Activated T-cell treated with anti-CD3 and anti-CD28 coated beads for 4 hours (primary cell): ENCODE data around the gene IL19.

Experiments used
- DNase-seq: peaks from one replicate; pipeline ENCODE4 v3.0.0-alpha.2; 2020

IL19 gene

DNA sequence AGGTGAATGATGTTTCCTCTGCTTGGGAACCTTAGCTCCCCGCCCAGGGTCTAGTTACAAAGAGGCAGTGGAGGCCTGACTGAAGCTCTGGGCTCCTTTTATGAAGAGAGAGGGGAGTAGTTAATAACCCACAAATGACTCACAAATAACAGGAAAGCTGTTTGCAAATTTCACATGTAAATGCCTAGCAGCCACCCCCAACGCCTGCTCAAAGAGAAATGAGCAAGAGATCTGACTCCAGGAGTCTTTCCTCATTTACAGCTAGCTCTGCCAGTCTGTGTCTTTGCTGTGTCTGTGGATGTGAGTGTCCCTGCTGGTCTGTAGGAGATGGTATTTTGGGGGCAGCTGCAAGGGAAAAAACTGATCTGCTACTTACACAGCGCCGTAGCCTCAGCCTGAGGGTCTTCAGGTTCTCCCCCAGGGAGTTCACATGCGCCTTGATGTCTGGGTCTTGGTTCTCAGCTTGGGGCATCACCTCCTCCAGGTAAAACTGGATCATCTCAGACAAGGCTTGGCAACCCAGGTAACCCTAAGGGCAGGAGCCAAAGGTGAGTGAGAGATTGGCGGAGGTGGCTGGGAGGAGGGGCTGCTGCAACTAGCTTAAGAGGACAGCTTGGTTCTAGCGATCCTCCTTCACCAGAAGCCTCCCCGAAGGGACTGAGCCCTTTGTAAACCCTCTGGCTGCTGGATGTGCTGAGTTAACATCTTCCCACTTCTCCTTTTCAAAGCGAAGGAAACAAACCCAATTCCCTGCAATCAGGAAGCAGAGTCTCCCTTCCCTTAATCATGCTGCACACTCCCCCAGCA is at the start of gene IL19:
Gene IL19, plus strand, starts transcription at position 243 of the 807 bp plus-strand sequence. CDS start 65,890 bp downstream, outside the sequence.
- no peak for DNase-seq

- DNase-seq: no peak
Observed at GRCh38 chr1:206721454-206721853, 49.1 kb upstream of the IL19 start.

- DNase-seq: no peak
Observed at GRCh38 chr1:206722751-206723461, 47.7 kb upstream of the IL19 start.

DNA sequence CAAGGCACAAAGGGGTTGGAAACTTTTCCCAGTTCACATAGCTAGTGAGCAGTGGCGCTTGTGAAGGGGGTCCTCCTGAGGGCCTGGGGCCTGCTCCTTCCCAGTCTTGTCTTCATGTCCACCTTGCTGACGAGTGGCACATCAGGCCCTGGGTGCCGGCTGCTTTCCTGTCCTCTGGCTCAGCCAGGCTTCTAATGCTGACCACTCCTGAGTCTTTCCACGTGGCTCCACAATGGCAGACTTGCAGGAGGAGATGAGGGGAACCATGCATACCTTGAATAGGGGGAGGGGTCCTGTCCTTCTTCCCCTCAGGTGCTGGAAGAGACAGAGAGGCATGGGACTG is 47.1 kb upstream of the IL19 start:
- no peak for DNase-seq

DNA sequence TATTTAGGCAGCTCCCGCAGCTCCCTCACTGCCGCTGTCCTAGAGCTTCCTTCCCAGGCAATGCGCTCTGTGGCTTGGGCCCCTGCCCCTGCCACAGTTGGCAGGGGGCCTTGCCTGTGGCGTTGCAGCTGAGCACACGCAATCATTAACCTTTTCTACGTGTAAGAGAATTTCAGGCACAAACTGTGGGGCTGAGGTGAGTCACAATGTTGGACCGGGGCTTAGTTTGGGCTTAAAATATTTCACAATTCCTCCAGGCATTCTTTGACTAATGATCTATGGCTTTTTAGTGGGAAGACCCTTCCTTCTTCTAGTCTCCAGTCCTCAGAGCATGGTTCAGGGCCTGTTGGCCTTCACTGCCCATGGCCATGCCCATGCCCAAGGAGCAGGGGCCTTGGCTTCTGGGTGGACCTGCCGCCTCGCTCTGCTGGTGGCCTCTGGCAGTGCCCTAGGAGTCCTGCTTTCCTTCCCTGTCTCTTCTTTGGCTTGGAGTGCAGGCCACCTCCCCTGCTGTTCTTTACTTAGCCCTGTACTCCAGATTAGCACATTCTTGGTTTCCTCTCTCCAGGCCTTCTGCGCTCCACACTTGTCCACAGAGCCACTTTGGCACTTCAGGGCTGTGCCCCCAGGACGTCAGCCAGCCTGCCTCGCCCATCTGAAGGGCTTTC is 46.6 kb upstream of the IL19 start:
- DNase-seq: no peak

DNA sequence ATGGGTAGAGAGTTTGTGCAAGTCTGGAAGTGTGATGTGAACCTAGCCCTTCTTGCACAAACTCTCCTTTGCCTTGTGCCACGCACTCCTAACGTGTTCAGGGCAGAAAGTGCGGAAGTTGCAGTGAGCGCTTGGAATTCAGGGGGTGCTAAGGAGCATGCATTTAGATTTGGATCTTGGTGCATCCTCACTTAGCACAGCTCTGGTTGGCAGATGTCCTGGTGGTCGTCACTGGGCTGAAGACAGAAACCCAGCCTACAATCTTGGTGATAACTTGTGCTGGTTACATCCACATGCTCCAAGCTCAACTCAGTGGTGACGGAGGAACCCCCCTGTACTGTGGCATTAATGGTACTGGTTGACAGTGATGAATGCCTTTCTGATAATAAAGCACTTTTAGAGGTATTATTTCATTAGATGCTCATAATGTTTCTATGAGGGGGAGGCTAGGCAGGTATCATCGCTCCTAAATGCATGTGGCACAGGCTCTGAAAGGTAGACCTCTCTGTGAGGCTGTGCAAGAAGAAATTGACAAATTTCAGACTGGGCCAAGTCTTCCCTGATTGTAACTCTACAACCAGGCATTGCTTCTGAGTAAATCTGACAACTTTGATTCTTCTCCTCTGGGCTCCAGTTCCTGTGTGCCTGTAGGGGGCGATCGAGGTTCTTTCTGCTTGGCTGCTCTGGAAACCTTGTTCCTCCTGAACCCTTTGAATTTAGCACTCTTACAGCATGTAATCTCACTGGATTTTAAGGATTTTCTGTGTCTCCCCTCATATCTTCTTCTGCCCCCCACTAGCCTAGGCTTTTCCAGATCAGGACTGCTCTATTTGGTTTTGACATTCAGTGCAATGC is 45.2 kb upstream of the IL19 start:
- peak; percentile 48 for DNase-seq

- DNase-seq: no peak
Observed at GRCh38 chr1:206727981-206728696, 42.4 kb upstream of the IL19 start.

GRCh38 chr1:206728697-206728987 is 41.9 kb upstream of the IL19 start:
- no peak for DNase-seq

DNA sequence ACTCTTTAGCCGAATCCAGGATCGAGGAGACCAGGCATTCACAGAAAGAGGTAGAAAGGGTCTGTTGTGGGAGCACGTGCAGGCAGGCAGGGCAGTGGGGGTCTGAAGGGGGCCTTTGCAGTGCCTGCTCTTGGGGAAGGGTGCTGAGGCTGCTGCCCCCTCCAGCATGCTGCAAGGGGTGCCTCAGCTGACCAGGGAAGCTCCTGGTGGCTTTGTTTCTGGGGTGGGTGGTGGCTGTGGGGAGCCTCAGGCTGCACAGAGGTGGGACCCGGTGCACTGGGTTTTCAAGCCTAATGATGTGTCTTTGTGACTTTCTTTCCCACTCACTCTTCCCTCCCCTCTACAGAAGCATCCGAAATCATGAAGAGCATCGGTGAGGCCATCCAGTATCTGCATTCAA is 41.5 kb upstream of the IL19 start:
- DNase-seq: no peak

DNA sequence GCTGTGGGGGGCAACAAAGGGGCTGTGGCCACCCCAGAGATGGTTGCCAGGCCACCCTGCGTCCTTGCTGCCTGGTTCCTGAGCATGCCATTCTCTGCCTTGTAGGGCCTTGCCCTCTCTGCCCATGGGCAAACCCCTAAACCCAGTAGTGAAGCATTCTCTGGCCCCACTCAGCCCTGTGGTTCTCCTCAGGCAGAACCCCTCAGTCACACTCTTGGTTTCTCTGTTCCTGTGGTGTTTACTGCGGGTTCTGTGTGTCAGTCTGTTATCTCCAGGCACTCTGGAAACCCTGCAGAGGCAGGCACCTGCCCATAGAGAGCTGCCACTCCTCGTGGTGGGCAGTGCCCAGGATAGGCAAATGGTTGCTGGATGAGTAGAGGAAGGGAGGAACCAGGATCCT is 41.1 kb upstream of the IL19 start:
- no peak for DNase-seq

- no peak for DNase-seq
Observed at GRCh38 chr1:206732508-206732907, 38.1 kb upstream of the IL19 start.

- no peak for DNase-seq
Observed at GRCh38 chr1:206732992-206733391, 37.6 kb upstream of the IL19 start.

GRCh38 chr1:206734499-206735142 is 36.0 kb upstream of the IL19 start:
- DNase-seq: peak; percentile 81

- DNase-seq: no peak
Observed at GRCh38 chr1:206735553-206736031, 35.0 kb upstream of the IL19 start.

DNA sequence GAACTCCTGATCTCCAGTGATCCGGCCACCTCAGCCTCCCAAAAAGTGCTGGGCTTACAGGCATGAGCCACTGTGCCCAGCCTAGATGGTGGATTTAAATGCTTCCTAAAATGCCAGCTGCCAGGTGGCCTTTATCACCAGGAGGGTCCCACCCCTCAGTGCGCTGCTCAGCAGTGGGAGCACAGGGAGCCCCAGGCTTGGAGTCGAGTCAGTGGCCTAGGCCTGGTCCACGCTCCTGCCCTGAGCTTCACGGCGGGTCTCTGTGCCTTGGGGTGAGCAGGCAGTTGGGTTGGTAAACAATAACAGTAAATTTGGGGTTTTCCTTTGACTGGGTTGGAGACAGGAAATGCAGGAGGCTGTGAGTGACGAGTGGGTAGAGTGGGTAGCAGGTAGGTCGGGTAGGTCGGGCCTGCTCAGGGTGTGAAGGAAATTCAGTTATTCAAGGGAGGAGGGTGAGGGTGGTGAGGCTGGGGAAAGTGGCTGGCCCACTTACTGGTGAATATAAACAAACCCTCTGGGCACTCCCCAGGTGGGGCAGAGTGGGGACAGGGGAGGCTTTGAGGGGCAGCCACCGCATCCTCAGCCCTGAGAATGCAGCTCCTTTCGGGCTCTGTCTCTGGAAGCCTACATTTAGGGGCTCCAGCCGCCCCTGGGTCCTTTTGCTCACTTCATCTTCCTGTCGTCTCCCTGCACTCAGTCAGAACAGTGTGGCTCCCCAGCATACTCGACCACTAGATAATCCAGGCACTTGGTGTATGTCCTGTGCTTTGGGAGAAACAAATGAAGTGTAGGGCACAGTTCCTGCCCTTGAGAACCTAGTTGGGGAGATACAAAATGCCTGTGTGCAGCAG is 33.5 kb upstream of the IL19 start:
- DNase-seq: peak; percentile 29

DNA sequence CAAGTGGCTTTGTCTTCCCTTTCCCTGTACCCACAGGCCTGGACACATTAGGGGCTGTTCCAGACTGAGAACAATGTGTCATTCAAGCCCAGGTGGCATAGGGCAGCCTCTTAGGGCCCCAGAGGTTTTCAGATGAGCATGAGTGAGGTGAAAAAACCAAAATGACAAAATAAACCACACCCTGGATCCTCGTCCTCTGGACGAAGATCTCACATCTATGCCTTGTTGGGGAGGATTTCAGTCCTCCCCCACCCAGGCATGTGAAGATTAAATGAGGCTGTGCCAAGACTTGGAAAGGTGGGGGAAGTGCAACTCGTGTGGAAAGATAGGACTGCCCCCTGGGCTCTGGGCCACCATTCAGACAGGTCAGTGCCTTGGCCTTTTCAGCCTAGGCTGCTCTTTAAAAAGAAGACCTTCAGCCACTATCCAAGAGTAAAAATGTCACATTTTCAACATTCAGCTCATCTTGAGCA is 32.8 kb upstream of the IL19 start:
- no peak for DNase-seq

DNA sequence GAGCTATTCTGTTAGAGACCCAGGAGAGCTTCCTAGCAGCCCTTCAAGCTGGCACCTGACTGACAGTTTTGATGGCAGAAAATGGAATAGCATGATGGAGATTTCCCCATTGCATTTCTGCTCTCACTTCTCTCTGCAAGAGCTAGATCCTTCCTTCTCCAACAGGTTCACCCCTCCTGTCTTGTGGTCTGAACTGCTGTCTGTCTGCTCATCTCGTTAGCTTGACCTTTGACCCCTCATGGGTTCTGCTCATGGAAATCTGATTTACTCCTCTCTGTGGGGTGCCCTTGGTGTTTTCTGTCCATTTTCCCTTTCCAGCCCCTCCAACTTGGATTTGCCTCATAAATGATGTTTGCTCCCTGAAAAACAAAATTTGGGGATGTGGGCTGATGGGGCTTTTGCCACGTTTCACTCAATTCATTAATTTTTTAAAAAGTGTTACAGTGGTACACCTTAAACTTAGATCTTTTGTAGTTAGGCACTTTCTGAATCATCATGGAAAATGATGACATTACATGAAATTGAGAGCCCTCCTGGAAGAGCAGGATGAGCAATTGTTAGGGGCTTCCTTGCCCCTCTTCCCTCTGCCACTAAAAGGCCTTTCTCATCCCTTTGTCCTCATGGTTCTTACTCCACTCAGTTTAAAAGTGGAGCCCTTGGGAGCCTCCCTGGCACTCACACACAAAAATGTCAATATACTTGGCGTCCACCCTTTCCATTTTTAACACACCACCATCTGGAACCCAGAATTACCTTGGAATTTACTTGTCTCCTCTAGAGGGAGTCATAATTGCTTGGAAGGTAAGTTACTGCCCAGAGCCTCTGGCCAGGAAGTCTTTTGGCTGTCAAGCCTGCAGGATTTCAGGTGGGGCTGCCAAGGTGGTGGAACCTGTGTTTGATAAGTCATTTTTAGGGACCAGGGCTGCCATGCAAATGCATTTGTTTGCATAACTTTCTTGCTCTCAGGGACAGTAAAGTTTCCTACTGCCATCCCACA is 31.9 kb upstream of the IL19 start:
- DNase-seq: no peak

GRCh38 chr1:206739411-206740076 is 31.0 kb upstream of the IL19 start:
- no peak for DNase-seq
